Measurements from ENCODE around the gene HAPLN2.

GRCh38 chr1:156642265-156643048 is 23.2 kb downstream of the HAPLN2 start:
- no peak for TF ChIP-seq POLR2AphosphoS5 (IDR thresholded peaks at IDR 0.05)
- TF ChIP-seq CTCF (IDR thresholded peaks at IDR 0.05) = no peak
- no peak for TF ChIP-seq POLR2A (IDR thresholded peaks at IDR 0.05)

All from gastroesophageal sphincter (tissue), 3 donors.